Measurements from ENCODE around the gene DUS1L. TPM values are rescaled to one million over a fixed set of nuclear protein-coding genes. Genes with fewer than 3 reads are reported as not detected.

The DUS1L gene
- total and polyA plus RNA-seq, 5 donors: 51.3 to 82.1 (median 60.0) TPM

GRCh38 chr17:82033359-82034085, 32.1 kb downstream of the DUS1L start:
- H3K27ac ChIP-seq (ENCODE audit: low read length): no peak overlapping the region
- H3K27me3 ChIP-seq (ENCODE audit: control insufficient read depth, insufficient read depth): no peaks in the 10 kb centered on the region
- no peak overlapping the region for H3K4me3 ChIP-seq (ENCODE audit: low read length)
- no peaks in the 10 kb centered on the region for H3K9me3 ChIP-seq (ENCODE audit: control insufficient read depth, low read length)
- ATAC-seq: no peak
- no peak for DNase-seq
- intact Hi-C loops (cut with DNase I): loop anchor here in 1 of 4 donors (2.0 kb wide), 1 partner anchor 119 kb away; no protein-coding TSS in a partner anchor
- 94% methylated on average over 38 of the region's 38 CpGs for WGBS
- peaks cover 4% of the 10 kb centered on the region for H3K4me1 ChIP-seq (ENCODE audit: control insufficient read depth, insufficient read depth, low read length)

GRCh38 chr17:82031885-82032627, 33.5 kb downstream of the DUS1L start:
- peak overlapping the region; percentile 23 for H3K4me3 ChIP-seq (ENCODE audit: low read length)

GRCh38 chr17:82031303-82031884, 34.2 kb downstream of the DUS1L start, which contains the start of gene RAC3:
Gene RAC3, plus strand, starts transcription at chr17:82031678. Its CDS starts 84 bp downstream, at chr17:82031762.
- DNase-seq: no peak
- peaks cover 2% of the 10 kb centered on the region for H3K4me1 ChIP-seq (ENCODE audit: control insufficient read depth, insufficient read depth, low read length)
- no peak within 1 kb of the TSS for H3K27ac ChIP-seq (ENCODE audit: low read length)
- no peaks in the 10 kb centered on the region for H3K9me3 ChIP-seq (ENCODE audit: control insufficient read depth, low read length)
- intact Hi-C loops (cut with DNase I): loop anchor here in 2 of 4 donors (2.0 kb wide), 1 partner anchor 123 kb away; no protein-coding TSS in a partner anchor
- H3K4me3 ChIP-seq (ENCODE audit: low read length): peak within 1 kb of the TSS; percentile 23
- peak in 1 of 2 donors; percentile 4 for ATAC-seq
- WGBS: under 1% methylated on average over 96 of the region's 96 CpGs
- H3K27me3 ChIP-seq (ENCODE audit: control insufficient read depth, insufficient read depth): no peaks in the 10 kb centered on the region

More at GRCh38 chr17:82031885-82032627, 33.5 kb downstream of the DUS1L start:
- intact Hi-C loops (cut with DNase I): loop anchor here in 3 of 4 donors (2.0 kb wide), 2 partner anchors 121 to 123 kb away; no protein-coding TSS in a partner anchor
- Histone ChIP-seq H3K27ac (ENCODE audit: low read length) (no peak overlapping the region), H3K27me3 (ENCODE audit: control insufficient read depth, insufficient read depth) (no peaks in the 10 kb centered on the region), H3K9me3 (ENCODE audit: control insufficient read depth, low read length) (no peaks in the 10 kb centered on the region), H3K4me1 (ENCODE audit: control insufficient read depth, insufficient read depth, low read length) (peaks cover 4% of the 10 kb centered on the region)
- WGBS: 11% methylated on average over 59 of the region's 59 CpGs
- DNase-seq (no peak), ATAC-seq (no peak)

DNA sequence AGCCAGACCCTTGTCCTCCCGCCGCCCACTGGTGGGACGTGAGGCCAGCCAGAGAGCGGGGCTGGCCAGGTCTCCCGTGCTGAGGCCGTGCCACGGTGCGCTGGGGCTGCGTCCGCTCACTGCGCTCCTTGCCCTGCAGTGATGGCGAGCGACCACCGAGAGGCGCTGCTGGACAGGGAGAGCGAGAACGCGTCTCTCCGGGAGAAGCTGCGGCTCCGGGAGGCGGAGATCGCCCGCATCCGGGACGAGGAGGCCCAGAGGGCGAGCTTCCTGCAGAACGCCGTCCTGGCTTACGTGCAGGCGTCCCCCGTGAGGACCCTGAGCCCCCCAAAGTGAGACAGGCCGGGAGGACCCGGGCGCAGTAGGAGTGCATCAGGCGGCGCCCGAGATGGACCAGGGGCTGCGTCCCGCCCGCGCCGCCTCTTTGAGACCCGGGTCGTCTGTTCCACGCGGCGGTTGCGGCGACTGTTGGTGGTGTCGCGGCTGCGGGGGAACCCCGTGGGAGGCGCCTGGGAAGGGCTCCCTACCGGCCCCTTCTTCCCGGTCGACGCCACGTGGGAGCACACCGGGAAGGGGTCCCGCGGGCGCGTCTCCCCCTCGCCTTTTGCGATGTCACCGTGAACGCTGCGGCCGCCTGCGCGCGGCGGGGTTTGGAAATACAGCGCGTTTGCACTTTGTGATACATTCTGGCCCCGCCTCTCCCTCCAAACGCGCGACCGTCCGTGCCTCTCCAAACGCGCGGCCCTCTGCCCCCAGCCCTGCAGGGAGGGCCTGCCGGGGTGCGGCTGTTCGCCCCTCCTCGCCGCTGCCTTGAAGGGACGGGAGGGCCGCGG, 34.9 kb downstream of the DUS1L start:
- Histone ChIP-seq H3K4me1 (ENCODE audit: control insufficient read depth, insufficient read depth, low read length) (no peaks in the 10 kb centered on the region), H3K4me3 (ENCODE audit: low read length) (peak overlapping the region; percentile 23), H3K27me3 (ENCODE audit: control insufficient read depth, insufficient read depth) (no peaks in the 10 kb centered on the region), H3K27ac (ENCODE audit: low read length) (no peak overlapping the region), H3K9me3 (ENCODE audit: control insufficient read depth, low read length) (no peaks in the 10 kb centered on the region)
- 1% methylated on average over 94 of the region's 94 CpGs for WGBS
- ATAC-seq (peak; percentile 74 to 81), DNase-seq (peak; percentile 85 to 94 (median 92))
- intact Hi-C loops (cut with DNase I): loop anchor here in 2 of 4 donors (2.0 kb wide), 1 partner anchor 124 kb away; no protein-coding TSS in a partner anchor

DNA sequence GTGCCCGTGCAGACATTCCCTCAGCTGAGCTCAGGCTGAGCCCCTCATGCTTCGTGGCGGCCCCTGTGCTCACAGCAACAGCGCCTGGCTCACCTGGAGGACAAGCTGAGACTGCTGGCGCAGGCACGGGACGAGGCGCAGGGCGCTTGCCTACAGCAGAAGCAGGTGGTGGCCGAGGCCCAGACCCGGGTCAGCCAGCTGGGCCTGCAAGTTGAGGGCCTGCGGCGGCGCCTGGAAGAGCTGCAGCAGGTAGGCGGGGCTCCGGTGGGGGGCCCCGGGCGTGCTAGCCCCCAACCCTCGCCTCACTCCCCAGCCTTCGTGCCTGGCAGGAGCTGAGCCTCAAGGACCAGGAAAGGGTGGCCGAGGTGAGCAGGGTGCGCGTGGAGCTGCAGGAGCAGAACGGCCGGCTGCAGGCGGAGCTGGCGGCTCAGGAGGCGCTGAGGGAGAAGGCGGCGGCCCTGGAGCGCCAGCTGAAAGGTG, 35.6 kb downstream of the DUS1L start:
- intact Hi-C loops (cut with DNase I): loop anchor here in 3 of 4 donors (2.0 to 5.0 kb wide), 2 partner anchors 122 to 125 kb away; no protein-coding TSS in a partner anchor
- no peaks in the 10 kb centered on the region for H3K27me3 ChIP-seq (ENCODE audit: control insufficient read depth, insufficient read depth)
- WGBS: 67% methylated on average over 31 of the region's 31 CpGs
- H3K9me3 ChIP-seq (ENCODE audit: control insufficient read depth, low read length): no peaks in the 10 kb centered on the region
- peak in 1 of 2 donors; percentile 4 for ATAC-seq
- no peaks in the 10 kb centered on the region for H3K4me1 ChIP-seq (ENCODE audit: control insufficient read depth, insufficient read depth, low read length)
- no peak overlapping the region for H3K27ac ChIP-seq (ENCODE audit: low read length)
- no peak for DNase-seq
- no peak overlapping the region for H3K4me3 ChIP-seq (ENCODE audit: low read length)

DNA sequence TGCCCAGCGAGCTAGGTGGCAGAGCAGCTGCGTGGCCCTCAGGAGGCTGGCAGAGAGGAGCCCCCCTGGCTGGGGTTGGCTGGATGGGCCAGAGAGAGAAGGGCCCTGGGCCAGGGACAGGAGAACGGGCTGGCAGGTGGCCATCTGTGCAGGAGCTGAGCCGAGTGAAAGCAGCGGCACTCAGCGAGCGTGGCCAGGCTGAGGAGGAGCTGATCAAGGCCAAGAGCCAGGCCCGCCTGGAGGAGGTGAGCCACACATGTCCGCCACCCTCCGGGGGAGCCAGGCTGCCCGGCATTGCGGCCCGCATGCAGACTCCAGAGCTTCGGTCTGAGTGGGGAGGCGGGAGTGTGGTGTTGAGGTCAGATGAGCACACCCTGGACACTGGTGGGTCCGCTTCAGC, 36.2 kb downstream of the DUS1L start:
- Histone ChIP-seq H3K9me3 (ENCODE audit: control insufficient read depth, low read length) (no peaks in the 10 kb centered on the region), H3K4me3 (ENCODE audit: low read length) (no peak overlapping the region), H3K27ac (ENCODE audit: low read length) (no peak overlapping the region), H3K27me3 (ENCODE audit: control insufficient read depth, insufficient read depth) (no peaks in the 10 kb centered on the region), H3K4me1 (ENCODE audit: control insufficient read depth, insufficient read depth, low read length) (no peaks in the 10 kb centered on the region)
- intact Hi-C loops (cut with DNase I): loop anchor here in 1 of 4 donors (5.0 kb wide), 1 partner anchor 123 kb away; no protein-coding TSS in a partner anchor
- DNase-seq (no peak), ATAC-seq (no peak)
- 95% methylated on average over 16 of the region's 16 CpGs for WGBS

- ATAC-seq (no peak), DNase-seq (no peak)
- intact Hi-C loops (cut with DNase I): loop anchor here in 1 of 4 donors (5.0 kb wide), 1 partner anchor 123 kb away; no protein-coding TSS in a partner anchor
- H3K27ac ChIP-seq (ENCODE audit: low read length): no peak overlapping the region
- no peaks in the 10 kb centered on the region for H3K27me3 ChIP-seq (ENCODE audit: control insufficient read depth, insufficient read depth)
- no peak overlapping the region for H3K4me3 ChIP-seq (ENCODE audit: low read length)
- WGBS: 99% methylated on average over 9 of the region's 9 CpGs
- H3K4me1 ChIP-seq (ENCODE audit: control insufficient read depth, insufficient read depth, low read length): no peaks in the 10 kb centered on the region
- H3K9me3 ChIP-seq (ENCODE audit: control insufficient read depth, low read length): no peaks in the 10 kb centered on the region
Measured at GRCh38 chr17:82028966-82029365, 36.6 kb downstream of the DUS1L start.

DNA sequence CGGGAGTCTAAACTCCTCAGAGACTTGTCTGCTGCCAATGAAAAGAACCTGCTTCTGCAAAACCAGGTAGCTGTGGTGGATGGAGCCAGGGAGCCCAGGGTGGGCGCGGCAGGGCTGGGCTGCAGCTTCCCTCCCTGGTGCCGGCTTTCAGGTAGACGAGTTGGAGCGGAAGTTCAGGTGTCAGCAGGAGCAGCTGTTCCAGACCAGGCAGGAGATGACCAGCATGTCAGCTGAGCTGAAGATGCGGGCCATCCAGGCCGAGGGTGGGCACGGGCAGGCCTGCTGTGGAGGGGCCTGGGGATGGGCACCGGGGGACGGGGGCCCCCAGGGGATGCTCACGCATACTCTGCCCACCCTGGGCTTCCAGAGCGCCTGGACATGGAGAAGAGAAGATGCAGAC, 37.4 kb downstream of the DUS1L start:
- ATAC-seq: no peak
- intact Hi-C loops (cut with DNase I): loop anchor here in 1 of 4 donors (5.0 kb wide), 1 partner anchor 124 kb away; no protein-coding TSS in a partner anchor
- H3K4me1 ChIP-seq (ENCODE audit: control insufficient read depth, insufficient read depth, low read length): no peaks in the 10 kb centered on the region
- no peak overlapping the region for H3K27ac ChIP-seq (ENCODE audit: low read length)
- no peaks in the 10 kb centered on the region for H3K9me3 ChIP-seq (ENCODE audit: control insufficient read depth, low read length)
- WGBS: 95% methylated on average over 13 of the region's 13 CpGs
- H3K27me3 ChIP-seq (ENCODE audit: control insufficient read depth, insufficient read depth): no peaks in the 10 kb centered on the region
- DNase-seq: no peak
- H3K4me3 ChIP-seq (ENCODE audit: low read length): no peak overlapping the region

- intact Hi-C loops (cut with DNase I): loop anchor here in 1 of 4 donors (5.0 kb wide), 1 partner anchor 127 kb away; no protein-coding TSS in a partner anchor
- Histone ChIP-seq H3K27me3 (ENCODE audit: control insufficient read depth, insufficient read depth) (no peaks in the 10 kb centered on the region), H3K27ac (ENCODE audit: low read length) (no peak overlapping the region), H3K4me3 (ENCODE audit: low read length) (no peak overlapping the region), H3K4me1 (ENCODE audit: control insufficient read depth, insufficient read depth, low read length) (peaks cover 3% of the 10 kb centered on the region), H3K9me3 (ENCODE audit: control insufficient read depth, low read length) (no peaks in the 10 kb centered on the region)
- ATAC-seq (no peak), DNase-seq (no peak)
- 93% methylated on average over 25 of the region's 25 CpGs for WGBS
Measured at GRCh38 chr17:82025401-82026107, 40.0 kb downstream of the DUS1L start.

All from right cardiac atrium (tissue), 5 donors.